DMS53 treated with DMSO at 0.1 percent for 48 hours (cell line): Measurements from ENCODE around the gene PCDHGA4.
"Not testable (repeated sequence)": the region's sequence is repeated elsewhere in the genome, so short reads cannot be mapped to it uniquely, and the experiment has no call there.

Experiments
- DNase-seq: peaks from one replicate; lab custom pipeline; 2025; ENCODE audit not compliant: unreplicated experiment; lab: John Stamatoyannopoulos, UW

The PCDHGA4 gene

DNA sequence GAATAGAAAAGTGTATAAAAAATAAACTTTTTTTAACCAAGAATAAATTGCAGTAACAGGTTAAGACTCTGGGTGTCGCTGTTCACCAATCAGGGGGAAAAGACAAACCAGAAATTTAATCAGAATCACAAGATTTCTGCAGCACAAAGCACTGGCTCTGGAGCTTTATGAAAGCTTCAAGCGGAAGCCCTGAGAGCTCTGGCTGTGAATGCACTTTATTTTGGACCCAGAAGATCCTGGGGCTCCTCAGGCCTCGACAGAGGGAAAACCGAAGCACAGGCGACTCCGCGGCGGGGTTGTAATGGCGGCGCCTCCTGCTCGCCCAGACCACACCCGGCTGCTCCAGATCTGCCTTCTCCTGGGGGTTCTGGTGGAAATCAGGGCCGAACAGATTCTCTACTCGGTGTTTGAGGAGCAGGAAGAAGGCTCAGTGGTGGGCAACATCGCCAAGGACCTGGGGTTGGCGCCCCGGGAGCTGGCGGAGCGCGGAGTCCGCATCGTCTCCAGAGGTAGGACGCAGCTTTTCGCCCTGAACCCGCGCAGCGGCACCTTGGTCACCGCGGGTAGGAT is at the start of gene PCDHGA4:
Gene PCDHGA4, plus strand, starts transcription at position 122 of the 570 bp plus-strand sequence. Its CDS starts 87 bp downstream, at position 209.
- DNase-seq: no peak

DNA sequence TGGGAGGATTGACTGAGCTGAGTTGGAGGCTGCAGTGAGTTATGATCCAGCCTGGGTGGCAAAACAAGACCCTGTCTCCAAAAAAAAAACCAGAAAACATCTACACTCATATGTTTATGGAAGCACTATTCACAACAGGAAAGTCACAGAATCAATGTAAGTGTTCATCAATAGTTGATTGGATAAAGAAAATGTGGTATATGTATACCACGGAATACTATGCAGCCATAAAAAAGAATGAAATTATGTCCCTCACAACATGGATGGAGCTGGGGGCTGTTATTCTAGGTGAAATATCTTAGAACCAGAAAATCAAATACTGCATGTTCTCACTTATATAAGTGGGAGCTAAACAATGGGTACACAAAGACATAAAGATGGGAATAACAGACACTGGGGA is 48.2 kb upstream of the PCDHGA4 start:
- no peak for DNase-seq

DNA sequence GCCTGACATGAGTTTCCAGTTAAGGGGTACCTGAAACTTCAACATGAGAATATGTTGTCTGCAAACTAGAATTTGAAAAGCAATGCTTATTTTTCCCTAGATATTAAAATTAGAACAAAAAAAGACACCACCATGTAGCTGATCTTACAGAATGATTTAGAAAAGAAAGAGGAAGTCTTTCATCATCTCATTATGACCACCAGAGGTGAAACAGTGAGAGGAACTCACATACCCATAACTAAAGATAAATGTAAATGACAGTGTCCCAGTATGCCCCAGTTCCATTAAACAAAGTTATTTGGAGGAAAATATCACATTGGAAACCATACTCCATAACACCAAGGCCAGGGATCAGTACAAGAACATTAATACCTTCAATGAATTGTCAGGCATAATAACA is 41.1 kb upstream of the PCDHGA4 start:
- DNase-seq: no peak

DNA sequence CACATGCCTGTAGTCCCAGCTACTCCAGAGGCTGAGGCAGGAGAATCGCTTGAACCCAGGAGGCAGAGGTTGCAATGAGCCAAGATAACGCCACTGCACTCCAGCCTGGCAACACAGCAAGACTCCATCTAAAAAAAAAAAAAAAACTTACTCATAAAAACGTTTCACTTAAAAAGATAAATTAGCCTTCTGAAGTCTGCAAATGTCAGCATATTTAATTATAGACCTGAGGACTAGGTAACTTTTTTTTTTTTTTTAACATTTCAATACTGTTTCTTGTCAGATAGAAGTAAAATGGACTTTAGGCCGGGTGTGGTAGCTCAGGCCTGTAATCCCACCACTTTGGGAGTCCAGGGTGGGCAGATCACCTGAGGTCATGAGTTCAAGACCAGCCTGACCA is 37.9 kb upstream of the PCDHGA4 start:
- DNase-seq: not testable (repeated sequence)

DNA sequence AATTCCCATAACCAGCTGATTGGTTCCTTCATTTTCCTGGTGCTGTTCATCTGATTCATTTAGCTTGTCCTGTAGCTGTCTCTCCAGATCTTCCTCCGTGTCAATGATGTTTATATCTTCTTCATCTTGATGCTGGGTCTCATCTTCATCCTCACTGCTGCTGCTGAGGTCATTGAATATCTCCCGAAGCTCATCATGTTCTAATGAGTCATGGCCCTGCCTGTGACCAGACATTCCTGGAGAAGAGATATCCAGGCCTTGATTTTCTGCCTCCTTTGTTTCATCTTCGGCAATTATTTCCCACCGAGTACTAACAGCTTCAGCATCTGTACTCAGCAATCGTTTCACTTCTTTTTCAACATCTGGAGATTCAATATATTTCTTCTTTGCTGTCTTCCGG is 35.6 kb upstream of the PCDHGA4 start:
- DNase-seq: no peak

DNA sequence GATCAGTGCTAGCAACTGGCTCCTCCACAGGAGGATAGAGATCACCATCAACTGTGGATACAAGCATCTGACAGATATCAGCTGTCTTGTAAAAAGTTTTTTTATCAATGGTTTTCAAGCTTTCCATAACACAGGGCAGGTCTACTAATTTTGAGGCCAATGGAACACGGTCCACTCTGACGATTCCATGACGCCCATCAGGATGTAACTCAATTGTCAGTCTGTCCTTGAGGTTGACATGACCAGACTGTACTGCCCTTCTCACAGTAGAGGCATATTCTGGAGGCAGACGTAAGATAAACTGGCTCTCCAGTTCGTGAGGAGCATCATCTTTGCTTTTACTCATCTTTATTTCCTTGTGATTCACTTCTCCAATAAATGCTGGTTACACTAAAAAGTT is 35.1 kb upstream of the PCDHGA4 start:
- DNase-seq: no peak

DNA sequence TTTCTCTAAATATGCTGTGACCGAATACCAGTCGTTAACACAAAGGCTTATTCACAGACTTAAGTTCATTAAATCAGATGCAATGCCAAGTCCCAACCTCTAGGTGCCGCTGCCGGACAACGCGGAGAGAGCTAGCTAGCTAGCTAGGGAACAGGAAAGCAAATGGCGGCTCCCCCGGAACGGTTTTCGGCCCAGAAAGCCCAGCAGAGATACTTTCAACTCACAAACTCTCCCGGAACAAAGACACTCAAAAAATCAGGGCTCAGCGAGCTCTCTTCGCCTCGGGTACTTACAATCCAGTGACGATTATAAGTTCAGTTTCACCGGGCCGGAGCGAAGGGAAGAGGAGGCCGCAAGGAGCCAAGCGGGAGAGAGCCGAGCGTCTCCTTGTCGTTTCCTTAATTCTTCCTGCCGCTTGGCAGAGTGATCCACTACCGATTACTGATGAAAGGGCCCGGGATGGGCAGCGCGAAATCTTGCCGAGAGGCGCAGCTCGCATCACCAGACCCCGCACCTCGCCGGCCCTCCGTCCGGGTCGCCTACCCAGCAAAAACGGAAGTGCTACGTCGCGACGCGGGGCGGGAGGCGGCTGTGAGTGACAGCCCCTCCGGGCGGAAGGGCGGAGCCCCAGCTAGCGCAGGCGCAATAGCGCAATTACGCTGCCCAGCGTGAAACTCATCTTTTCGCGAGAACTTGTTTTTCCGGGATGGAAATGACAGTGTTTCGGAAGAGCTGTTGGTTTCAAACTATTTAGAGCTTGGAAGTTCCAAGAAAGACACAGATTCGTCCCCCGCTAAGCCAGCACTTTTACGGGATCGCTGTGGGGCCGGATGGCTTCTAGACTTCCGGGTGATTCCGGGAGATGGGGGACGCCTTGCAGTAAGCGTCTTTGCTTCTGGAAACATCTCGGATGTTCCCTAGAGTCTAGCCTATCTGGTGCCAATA is 34.3 kb upstream of the PCDHGA4 start, which contains the start of gene TAF7:
Gene TAF7, minus strand, starts transcription at position 560 of the 945 bp plus-strand sequence. CDS start 740 bp downstream, outside the sequence.
- DNase-seq: peak; percentile 87

DNA sequence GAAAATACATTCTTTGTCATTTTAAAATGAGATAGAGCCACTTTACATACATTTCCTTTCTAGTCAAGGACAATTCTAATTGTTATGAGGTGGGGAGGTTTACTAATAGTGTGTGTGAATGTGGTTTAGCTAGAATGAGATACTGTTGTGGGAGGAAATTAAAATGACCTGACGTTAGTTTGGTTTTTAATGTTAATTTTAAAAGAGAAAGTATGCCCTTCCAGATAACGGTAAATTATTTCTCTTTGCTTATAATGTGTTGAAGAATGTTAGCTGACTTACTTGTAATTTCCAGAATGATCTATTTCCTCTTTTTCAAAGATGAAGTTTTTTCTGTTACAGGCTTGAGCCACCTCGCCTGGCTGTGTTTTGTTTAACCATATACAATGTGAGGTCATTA is 32.6 kb upstream of the PCDHGA4 start:
- DNase-seq: no peak

DNA sequence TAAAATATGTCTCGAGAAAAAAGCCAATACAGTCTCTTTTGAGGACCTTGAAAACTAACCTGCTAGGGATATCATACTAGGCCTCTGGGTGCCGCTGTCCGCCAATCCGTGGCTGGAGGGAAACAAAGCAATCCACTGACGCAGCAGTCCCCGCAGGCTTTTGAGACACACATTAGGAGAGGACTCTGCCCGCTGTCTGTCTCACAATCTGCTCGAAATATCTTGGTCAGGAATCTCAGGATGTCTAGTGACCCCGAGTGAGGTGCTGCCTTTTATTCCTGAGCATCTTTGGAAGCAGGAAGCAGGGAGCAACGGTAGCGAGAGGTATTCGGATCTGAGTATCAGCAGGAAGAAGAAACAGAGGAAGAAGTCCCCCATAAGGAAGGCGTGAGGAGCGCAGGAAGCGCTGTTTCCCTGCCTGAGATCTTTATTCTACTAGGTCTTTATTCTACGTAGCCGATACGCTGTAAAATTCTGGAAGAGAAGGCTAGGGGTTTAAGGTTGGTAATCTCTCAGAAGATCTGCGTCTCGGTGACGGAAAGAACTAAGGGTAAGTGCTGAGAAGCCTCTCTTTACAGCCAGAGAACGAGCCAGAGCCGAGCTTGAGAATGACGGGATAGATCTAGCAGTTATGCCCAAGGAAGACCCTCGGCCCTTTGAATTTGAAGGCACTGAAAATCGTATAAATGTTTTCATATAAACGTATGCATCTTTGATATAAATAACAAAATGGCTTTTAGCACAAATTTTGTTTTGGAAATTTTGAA is 28.6 kb upstream of the PCDHGA4 start:
- peak; percentile 82 for DNase-seq

DNA sequence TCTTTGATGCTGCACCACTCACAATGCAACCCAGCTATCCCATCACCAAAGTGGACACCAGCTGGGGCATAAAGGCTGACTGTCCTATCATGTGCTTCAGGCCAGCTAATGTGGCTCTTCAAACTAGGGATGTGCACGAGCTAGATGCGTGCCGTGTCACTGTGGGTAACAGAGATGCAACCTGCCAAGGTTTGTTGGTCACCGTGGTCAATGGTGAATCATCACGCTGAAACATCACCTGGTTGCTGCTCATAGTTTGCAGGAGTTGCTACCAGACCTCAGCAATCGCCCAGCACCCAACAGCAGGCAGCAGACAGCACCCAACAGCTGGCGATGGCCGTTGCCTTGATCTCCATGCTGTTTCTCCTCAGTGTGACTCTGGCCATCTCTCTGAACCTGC is 26.6 kb upstream of the PCDHGA4 start:
- DNase-seq: no peak

DNA sequence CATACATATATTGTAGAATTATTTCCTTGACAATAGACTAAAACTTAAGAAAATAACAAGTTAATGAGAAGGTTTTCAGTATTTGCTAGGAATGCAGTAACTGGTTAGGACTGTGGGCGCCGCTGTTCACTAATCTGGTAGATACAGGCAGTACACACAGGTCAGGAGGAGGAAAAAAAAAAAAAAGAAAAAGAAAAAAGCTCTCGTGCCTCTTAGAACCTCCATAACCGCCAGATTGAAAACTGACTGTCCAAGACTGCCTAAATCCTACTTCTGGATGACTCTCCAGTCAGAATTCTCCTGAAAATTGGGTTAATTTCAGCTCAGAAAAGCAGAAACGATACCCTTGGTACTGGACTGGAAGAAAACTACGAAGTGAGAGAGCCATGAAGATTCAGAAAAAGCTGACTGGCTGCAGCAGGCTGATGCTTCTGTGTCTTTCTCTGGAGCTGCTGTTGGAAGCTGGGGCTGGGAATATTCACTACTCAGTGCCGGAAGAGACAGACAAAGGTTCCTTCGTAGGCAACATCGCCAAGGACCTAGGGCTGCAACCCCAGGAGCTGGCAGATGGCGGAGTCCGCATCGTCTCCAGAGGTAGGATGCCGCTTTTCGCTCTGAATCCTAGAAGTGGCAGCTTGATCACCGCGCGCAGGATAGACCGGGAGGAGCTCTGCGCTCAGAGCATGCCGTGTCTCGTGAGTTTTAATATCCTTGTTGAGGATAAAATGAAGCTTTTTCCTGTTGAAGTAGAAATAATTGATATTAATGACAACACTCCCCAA is 24.3 kb upstream of the PCDHGA4 start, which contains the start of gene PCDHGA1:
Gene PCDHGA1, plus strand, starts transcription at position 216 of the 782 bp plus-strand sequence.
- peak; percentile 56 for DNase-seq

DNA sequence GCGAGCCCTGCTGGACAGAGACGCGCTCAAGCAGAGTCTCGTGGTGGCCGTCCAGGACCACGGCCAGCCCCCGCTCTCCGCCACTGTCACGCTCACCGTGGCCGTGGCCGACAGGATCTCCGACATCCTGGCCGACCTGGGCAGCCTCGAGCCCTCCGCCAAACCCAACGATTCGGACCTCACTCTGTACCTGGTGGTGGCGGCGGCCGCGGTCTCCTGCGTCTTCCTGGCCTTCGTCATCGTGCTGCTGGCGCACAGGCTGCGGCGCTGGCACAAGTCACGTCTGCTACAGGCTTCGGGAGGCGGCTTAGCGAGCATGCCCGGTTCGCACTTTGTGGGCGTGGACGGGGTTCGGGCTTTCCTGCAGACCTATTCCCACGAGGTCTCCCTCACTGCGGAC is 22.2 kb upstream of the PCDHGA4 start:
- DNase-seq: not testable (repeated sequence)

DNA sequence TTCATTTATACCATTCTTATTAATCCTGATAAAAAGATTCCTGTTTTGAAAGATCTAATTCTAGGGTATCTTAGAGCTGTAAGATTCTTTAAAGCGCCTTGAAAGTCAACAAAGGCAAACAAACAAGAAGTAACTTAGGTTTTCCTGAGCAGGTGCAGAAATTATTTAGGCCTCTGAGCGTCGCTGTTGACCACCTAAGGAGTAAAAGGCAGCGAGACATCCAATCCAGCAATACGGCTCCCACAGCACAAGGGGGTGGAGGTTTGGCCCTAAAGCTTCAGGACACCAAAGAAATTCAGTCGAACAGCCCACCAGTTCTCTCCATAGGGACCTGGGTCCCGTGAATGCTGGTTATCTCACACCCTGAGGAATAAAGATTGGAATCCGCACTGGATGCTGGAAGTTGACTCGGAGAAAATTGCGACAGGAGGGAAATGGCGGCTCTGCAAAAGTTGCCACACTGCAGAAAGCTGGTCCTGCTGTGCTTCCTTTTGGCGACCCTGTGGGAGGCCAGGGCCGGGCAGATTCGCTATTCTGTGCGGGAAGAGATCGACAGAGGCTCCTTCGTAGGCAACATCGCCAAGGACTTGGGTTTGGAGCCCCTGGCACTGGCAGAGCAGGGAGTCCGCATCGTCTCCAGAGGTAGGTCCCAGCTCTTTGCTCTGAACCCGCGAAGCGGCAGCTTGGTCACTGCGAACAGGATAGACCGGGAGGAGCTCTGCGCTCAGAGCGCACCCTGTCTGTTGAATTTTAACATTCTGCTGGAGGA is 16.1 kb upstream of the PCDHGA4 start, which contains the start of gene PCDHGA2:
Gene PCDHGA2, plus strand, starts transcription at position 223 of the 769 bp plus-strand sequence.
- no peak for DNase-seq

DNA sequence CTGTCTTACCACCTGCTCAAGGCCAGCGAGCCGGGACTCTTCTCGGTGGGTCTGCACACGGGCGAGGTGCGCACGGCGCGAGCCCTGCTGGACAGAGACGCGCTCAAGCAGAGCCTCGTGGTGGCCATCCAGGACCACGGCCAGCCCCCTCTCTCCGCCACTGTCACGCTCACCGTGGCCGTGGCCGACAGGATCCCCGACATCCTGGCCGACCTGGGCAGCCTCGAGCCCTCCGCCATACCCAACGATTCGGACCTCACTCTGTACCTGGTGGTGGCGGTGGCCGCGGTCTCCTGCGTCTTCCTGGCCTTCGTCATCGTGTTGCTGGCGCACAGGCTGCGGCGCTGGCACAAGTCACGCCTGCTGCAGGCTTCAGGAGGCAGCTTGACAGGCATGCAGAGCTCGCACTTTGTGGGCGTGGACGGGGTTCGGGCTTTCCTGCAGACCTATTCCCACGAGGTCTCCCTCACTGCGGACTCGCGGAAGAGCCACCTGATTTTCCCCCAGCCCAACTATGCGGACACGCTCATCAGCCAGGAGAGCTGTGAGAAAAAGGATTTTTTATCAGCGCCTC is 14.0 kb upstream of the PCDHGA4 start:
- DNase-seq: not testable (repeated sequence)

DNA sequence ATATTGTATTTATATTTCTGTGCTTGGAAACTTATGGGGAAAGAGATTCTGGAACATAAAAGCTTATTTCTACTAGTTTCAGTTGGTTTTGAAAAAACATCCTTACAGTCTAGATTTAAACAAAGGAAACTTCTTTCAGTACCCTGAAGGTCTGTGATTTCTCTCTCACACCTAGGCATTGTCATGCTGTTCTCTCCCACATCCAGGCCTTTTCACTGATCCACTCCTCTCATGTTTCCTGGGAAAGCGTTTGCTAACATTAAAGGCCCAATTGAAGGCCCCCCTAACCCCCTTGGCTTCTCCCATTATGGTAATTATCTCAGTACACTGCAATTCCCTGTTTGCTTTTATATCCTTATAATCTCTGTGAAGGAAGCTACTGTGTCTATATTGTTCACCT is 12.0 kb upstream of the PCDHGA4 start:
- DNase-seq: no peak

DNA sequence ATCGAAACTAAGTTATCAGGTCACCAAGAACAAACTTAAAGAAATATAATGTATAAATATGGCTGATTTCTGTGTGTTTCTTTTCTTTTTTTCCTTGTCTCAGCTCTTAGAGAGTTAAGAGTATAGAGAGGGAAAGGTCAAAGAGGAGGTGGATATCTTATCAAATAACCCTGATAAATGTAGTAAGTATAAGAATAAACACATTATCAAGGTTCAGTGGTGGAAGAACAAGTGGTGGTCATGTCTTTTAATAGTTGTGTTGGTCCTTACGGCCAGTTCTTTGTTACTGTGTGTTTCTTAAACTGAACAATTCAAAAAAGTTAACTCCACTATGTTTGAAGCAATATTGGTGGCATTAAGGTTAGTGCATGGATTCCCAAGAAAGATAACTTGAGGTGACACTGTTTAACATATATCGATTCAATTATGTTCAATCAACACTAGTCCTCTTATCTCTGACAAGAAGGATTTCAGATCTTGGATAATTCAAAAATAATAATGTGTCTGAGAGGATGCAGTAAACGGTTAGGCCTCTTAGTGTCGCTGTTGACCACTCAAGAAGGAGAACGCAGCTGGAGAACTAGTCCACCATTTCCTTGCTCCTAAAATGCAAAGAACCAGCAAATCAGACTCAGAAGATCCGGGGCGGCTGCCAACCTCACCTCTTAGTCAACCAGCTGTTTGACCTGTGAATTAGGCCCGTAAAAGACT is 11.4 kb upstream of the PCDHGA4 start, which contains the start of gene PCDHGA3:
Gene PCDHGA3, plus strand, starts transcription at position 588 of the 711 bp plus-strand sequence. CDS start 205 bp downstream, outside the sequence.
- no peak for DNase-seq

DNA sequence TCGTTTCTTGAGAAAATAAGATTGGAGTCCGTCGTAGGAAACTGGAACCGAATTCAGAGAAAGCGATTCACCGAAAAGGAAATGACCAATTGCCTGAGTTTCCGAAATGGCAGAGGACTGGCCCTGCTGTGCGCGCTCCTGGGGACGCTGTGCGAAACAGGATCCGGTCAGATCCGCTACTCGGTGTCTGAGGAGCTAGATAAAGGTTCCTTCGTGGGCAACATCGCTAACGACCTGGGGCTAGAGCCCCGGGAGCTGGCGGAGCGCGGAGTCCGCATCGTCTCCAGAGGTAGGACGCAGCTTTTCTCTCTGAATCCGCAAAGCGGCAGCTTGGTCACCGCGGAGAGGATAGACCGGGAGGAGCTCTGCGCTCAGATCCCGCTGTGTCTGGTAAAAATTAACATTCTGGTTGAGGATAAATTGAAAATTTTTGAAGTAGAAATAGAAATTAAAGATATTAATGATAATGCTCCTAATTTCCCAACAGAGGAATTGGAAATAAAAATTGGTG is 10.8 kb upstream of the PCDHGA4 start:
- DNase-seq: no peak

DNA sequence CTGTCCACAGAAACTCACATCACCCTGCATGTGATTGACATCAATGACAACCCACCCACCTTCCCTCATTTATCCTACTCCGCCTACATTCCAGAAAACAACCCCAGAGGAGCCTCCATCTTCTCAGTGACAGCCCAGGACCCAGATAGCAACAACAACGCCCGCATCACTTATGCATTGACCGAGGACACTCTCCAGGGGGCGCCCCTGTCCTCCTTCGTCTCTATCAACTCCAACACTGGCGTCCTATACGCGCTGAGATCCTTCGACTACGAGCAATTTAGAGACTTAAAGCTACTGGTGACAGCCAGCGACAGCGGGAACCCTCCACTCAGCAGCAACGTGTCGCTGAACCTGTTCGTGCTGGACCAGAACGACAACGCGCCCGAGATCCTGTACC is 9.5 kb upstream of the PCDHGA4 start:
- DNase-seq: no peak
